ENCODE results near the gene MEGF6. TPM values are rescaled to one million over a fixed set of nuclear protein-coding genes. Genes with fewer than 3 reads are reported as not detected.

Gene MEGF6
- total RNA-seq, 6 experiments from 2014 or later, result 20.3 to 39.2 (median 23.0) TPM

- H3K27ac Mint-ChIP-seq, result no peak overlapping the region
- TF ChIP-seq, protein P1, sequence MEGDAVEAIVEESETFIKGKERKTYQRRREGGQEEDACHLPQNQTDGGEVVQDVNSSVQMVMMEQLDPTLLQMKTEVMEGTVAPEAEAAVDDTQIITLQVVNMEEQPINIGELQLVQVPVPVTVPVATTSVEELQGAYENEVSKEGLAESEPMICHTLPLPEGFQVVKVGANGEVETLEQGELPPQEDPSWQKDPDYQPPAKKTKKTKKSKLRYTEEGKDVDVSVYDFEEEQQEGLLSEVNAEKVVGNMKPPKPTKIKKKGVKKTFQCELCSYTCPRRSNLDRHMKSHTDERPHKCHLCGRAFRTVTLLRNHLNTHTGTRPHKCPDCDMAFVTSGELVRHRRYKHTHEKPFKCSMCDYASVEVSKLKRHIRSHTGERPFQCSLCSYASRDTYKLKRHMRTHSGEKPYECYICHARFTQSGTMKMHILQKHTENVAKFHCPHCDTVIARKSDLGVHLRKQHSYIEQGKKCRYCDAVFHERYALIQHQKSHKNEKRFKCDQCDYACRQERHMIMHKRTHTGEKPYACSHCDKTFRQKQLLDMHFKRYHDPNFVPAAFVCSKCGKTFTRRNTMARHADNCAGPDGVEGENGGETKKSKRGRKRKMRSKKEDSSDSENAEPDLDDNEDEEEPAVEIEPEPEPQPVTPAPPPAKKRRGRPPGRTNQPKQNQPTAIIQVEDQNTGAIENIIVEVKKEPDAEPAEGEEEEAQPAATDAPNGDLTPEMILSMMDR (IDR thresholded peaks at IDR 0.05), result no peak
- no peaks in the 10 kb centered on the region for H3K36me3 Mint-ChIP-seq (ENCODE audit: low read depth)
- no peaks in the 10 kb centered on the region for H3K4me1 Mint-ChIP-seq (ENCODE audit: low read depth)
- H3K4me3 Mint-ChIP-seq, result no peak overlapping the region
- peaks cover 5% of the 10 kb centered on the region for H3K27me3 Mint-ChIP-seq (ENCODE audit: insufficient read depth)
- H3K9me3 Mint-ChIP-seq, result no peaks in the 10 kb centered on the region
- no peak for DNase-seq
Observed at GRCh38 chr1:3571263-3571662, 40.0 kb downstream of the MEGF6 start.

DNA sequence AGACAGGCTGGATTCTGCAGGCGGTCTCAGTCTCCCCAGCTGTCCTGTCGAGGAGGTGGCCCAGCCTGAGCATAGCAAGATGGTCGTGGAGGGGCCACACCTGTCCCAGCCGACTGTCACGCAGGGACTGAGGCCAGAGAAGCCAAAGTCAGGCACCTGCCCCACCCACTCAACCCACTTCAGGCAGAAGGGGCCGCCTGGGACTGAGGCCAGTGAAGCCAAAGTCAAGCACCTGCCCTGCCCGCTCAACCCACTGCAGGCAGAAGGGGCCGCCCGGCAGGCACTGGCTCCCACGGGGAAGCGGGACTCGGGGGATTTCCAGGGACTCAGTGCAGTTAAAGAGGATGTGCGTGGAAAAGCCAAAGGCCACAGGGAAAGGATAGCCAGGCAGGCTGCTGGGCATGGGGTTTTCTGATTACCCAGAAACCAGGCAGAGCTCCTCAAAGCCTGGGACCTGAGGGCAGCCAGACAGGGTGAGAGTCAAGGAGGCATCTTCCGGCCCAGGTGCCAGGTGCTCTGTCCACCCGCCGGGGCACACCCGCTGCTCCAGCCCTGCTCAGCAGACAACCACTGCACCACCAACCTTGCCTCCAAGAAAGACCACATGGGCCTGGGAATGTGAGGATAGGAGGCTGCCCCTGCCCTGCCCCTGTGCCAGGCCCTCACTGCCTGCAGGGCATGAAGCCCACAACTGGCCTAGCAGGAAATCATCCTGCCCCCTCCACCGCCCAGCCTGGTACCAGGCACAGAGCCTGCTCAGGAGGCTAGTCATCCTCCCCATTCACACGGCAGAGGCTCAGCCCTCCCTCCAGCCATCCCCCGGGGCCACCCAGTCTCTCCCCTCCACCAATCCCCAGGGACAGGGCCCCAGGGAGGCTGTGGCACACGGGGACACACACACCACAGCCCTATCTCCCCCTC, 41.0 kb downstream of the MEGF6 start:
- H3K9me3 Mint-ChIP-seq, result no peaks in the 10 kb centered on the region
- no peak for DNase-seq
- H3K36me3 Mint-ChIP-seq (ENCODE audit: low read depth), result no peaks in the 10 kb centered on the region
- H3K4me1 Mint-ChIP-seq (ENCODE audit: low read depth), result no peaks in the 10 kb centered on the region
- H3K27me3 Mint-ChIP-seq (ENCODE audit: insufficient read depth), result peaks cover 5% of the 10 kb centered on the region; the same call in 1 of the 2 replicates
- no peak overlapping the region for H3K4me3 Mint-ChIP-seq
- H3K27ac Mint-ChIP-seq, result no peak overlapping the region
- TF ChIP-seq, protein P1 (IDR thresholded peaks at IDR 0.05), result no peak

DNA sequence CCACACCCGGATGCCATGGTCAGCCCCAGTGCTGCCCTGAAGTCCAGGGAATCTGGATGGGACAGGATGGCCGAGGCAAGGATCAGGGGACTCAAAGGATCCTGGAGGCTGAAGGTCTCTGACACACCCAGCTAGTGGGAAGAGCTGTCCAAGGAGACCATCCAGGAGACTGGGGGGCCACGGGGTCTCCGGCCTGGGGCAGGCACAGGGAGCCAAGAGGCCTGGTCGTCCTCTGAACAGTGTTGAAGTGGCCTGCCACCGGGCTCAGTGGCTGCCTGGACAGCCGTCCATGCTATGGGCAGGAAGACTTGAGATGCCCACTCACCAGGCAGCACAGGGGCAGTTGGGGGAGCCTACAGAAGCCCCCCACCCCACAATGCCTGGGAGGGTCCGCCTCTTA, 41.9 kb downstream of the MEGF6 start:
- Mint-ChIP-seq H3K4me1 (ENCODE audit: low read depth) (no peaks in the 10 kb centered on the region), H3K27me3 (ENCODE audit: insufficient read depth) (no peaks in the 10 kb centered on the region; the same call in none of the 2 replicates), H3K4me3 (no peak overlapping the region), H3K36me3 (ENCODE audit: low read depth) (no peaks in the 10 kb centered on the region), H3K9me3 (no peaks in the 10 kb centered on the region), H3K27ac (no peak overlapping the region)
- DNase-seq, result no peak
- TF ChIP-seq, protein P1 (IDR thresholded peaks at IDR 0.05), result no peak

- H3K9me3 Mint-ChIP-seq, result no peaks in the 10 kb centered on the region
- DNase-seq, result no peak
- TF ChIP-seq, protein P1 (IDR thresholded peaks at IDR 0.05), result no peak
- H3K36me3 Mint-ChIP-seq (ENCODE audit: low read depth), result no peaks in the 10 kb centered on the region
- peaks cover 2% of the 10 kb centered on the region for H3K27me3 Mint-ChIP-seq (ENCODE audit: insufficient read depth)
- H3K4me1 Mint-ChIP-seq (ENCODE audit: low read depth), result no peaks in the 10 kb centered on the region
- no peak overlapping the region for H3K4me3 Mint-ChIP-seq
- H3K27ac Mint-ChIP-seq, result no peak overlapping the region
Observed at GRCh38 chr1:3568815-3569435, 42.4 kb downstream of the MEGF6 start.

DNA sequence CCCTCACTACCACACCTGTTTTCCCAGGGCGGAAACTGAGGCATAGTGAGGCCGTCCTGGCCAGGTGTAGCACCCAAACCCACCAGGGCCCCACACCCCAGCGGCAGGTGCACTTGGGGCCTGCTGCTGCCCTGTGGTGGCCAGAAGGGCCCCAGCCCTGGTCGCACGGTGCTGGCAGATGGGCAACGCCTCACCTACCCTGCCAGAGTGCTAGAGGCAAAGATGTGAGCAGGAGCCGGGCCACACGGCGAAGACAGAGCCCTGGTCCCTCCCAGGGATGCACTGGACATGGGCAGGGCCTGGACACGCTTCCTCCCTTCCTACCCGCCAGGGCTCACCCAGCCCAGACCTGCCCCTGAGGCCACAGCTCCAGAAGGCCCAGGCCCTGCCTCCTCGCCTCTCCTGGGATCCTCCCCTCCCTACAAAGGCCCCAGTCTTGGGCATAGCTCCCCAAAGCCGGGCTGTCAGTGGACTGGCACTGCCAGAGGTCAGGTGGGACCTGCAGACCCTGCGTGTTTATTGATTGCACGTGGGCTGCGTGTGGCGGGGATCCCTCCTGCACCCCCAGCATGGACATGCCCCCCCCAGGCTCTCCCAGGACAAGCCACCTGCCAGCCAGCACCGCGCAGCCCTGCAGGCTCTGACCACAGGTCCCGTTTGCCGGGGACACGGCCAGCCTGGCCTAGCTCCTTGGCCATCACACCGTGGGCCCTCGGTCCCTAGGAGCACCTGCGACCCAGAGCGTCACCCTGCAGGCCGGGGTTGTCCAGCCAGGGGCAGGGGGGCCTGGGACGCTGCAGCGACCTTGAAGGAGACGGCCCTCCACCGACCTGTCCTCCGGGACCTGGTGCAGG, 44.1 kb downstream of the MEGF6 start:
- Mint-ChIP-seq H3K36me3 (ENCODE audit: low read depth) (no peaks in the 10 kb centered on the region), H3K4me3 (no peak overlapping the region), H3K27ac (no peak overlapping the region), H3K4me1 (ENCODE audit: low read depth) (no peaks in the 10 kb centered on the region), H3K9me3 (no peaks in the 10 kb centered on the region), H3K27me3 (ENCODE audit: insufficient read depth) (peaks cover 10% of the 10 kb centered on the region)
- no peak for DNase-seq
- TF ChIP-seq, protein P1 (IDR thresholded peaks at IDR 0.05), result no peak

All from HFFc6 (cell line).